SIG-M5 treated with dmso at 0.1 percent for 504 hours (cell line): ENCODE measurements around the gene RPRML.
"Not testable (repeated sequence)": the region's sequence is repeated elsewhere in the genome, so short reads cannot be mapped to it uniquely, and the experiment has no call there.

Source experiments
- DNase-seq: peaks from one replicate; lab custom pipeline; 2025; ENCODE audit not compliant: unreplicated experiment; lab: John Stamatoyannopoulos, UW

The RPRML gene

GRCh38 chr17:46979147-46979863, at the start of gene RPRML:
Gene RPRML (minus strand): TSS chr17:46979253. CDS start chr17:46979007, 246 bp downstream.
- DNase-seq: peak; percentile 63

GRCh38 chr17:47016966-47017365, 37.9 kb upstream of the RPRML start:
- not testable (repeated sequence) for DNase-seq

GRCh38 chr17:47013341-47013740, 34.3 kb upstream of the RPRML start:
- DNase-seq: no peak

- DNase-seq: no peak
Measured at GRCh38 chr17:47012457-47012856, 33.4 kb upstream of the RPRML start.

DNA sequence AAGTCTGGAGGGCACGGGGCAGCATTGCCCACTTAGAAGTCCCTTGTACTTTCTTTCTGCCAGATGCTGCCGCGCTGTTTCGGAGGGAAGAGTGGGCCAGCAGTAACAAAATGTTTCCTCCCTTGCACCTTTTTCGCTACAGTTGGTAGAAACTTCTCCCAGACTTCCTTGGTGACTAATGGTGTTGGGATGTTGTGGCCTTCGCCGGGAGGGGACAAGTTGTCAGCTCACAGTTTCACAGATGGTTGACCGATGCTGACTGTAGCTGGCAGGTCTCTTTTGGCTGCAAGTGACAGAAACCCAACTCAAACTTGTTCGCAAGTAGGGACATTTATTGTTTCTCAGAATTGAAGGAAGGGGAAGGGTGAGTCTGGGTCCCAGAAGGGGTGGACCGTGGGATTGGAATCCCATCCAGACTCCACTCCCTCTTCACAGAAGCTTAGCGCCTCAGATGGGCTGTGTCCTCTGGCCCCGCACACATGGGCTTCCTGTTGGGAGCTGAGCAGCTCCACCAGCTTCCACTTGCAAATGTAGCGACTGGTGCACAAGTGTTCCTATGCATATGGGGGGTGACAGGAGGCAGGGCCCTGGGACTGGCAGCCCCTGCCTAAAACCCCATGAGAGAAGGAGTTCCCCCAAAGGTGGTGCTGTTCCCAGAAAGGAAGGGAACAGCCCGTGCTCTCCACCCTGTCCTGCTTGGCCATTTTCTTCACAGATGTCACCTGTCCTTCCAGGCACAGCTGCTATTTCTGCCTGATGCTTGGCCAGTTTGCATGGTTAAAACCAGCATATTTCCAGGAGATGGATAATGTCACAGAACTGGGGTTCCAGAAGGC, 30.9 kb upstream of the RPRML start:
- no peak for DNase-seq

DNA sequence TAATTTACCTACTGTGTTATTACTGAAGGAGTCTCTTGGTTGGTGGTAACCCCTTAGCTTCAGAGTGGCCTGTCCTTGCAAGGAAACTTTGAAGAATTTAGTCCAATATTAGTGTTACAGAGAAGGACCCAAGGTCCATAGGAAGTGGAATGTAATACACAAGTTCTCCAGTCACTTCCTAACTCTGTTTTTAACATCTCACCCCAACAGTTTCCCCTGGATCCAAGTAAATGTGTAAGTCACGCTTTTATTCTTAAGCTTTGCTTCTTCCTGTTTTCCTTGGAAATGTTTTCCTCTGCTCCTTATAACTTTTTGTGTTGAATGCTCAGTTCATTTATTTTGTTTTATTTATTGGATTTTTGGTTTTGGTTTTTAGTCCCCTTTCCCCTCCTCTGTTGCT, 25.9 kb upstream of the RPRML start:
- no peak for DNase-seq

- DNase-seq: not testable (repeated sequence)
Measured at GRCh38 chr17:47003864-47004263, 24.8 kb upstream of the RPRML start.

GRCh38 chr17:46995841-46996571, 17.0 kb upstream of the RPRML start:
- DNase-seq: no peak

GRCh38 chr17:46994993-46995392, 15.9 kb upstream of the RPRML start:
- no peak for DNase-seq

- DNase-seq: no peak
Measured at GRCh38 chr17:46991617-46992016, 12.6 kb upstream of the RPRML start.

DNA sequence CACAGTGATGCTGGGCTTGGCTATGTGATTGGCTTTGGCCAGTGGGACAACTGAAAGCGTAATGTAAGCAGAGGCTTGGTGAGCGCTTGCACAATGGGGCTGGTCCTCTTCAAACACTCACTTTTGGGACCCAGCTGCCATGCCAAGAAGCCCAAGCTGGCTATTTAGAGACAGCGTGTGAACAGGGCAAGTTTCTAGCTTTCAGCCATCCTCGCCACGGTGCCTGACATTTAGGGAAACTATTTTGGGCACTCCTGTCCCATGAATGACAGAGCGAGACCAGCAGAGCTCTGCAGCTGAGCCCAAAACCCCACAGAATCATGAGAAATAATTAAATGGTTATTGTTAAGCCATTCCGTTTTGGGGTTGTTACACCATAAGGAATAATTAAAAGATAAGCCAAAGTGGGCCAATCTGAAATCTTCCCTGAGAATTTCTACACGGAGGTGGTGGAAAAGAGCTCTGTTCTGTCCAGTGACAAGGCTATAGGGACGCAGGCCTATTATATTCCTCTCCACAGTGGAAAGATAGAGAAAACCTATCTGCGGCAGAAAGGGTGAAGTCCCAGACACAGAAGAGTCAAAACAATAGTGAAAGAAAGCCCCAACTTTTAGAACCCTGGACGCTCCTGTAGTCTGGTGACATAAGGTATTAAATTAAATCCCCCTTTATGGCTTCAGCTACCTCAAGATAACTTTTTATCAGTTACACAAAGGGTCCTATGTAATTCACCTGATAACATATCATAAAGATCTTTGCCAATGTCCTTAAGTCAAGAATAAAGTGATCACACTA, 10.8 kb upstream of the RPRML start:
- no peak for DNase-seq

GRCh38 chr17:46987927-46988326, 8.9 kb upstream of the RPRML start:
- DNase-seq: not testable (repeated sequence)

DNA sequence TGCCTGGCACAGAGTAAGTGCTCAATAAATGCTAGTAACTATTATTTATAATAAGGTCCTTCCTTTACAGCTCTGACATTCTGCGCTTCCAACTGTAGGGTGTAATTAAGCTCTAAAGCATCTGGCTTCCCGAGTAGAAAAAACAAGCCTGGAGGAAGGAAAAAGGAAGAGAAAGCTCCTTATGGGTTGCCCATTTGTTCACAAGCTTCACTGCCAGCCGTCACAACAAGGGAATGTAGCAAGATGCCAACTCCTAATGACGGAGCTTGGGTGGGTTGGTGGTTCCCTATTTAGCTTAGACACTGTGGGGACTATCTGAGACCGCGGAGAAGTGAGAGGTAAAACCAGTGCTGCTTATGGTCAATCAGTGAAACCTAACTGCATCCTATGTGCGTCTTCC, 7.3 kb upstream of the RPRML start:
- DNase-seq: no peak

DNA sequence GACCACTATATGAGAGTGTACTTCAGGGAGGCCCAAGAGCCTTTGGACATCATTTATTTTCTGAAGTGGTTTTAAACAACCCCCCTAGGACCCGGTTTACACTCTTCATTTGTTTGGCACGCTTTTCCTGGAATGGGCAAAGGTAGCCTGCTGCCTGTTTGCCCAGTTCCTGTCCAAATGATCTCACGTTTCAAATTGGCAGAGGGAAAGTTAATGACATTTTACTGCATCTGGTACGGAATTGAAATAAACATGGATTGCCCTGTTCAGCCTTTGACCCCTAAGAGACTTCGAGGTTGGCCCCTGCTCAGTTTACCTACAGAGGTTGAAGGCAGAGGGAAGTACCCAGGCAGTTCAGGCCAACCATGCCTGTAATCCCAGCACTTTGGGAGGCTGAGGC, 5.8 kb upstream of the RPRML start:
- DNase-seq: no peak

DNA sequence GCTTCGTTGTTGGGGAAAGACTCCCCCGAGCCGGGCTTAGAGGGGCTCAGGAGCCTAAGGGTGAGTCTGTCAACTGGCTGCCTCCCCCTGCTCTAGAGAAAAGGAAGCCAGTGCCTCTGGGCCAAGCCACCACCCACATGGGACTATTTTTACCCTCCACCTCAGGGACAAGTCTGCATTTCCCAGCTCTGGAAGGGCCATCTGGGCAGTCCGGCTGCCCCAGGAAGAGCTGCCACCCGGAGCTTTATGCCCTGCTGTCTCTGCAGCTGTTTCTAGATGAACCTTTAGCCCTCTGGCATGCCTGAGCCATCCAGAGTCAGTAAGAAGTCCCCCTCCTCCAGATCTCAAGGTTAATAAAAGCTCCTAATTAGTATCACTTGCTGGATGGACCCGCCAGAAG, 5.3 kb upstream of the RPRML start:
- DNase-seq: no peak

DNA sequence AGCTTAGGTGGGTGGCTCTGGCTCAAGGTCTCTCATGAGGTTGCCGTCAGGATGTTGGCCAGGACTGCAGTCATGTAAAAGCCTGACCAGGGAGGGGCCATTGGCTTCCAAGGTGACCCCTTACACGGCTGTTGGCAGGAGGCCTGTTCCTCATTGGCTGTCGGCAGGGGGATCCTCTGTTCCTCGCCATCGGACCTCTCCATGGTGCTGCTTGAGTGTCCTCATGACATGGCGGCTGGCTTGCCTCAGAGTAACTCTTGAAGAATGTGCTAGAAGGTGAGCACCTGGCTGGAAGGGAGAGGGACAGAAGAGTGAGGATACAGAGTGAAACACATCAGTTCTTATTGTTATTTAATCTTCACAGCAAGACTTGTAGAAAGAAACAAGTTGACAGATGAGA, 4.7 kb upstream of the RPRML start:
- DNase-seq: no peak

DNA sequence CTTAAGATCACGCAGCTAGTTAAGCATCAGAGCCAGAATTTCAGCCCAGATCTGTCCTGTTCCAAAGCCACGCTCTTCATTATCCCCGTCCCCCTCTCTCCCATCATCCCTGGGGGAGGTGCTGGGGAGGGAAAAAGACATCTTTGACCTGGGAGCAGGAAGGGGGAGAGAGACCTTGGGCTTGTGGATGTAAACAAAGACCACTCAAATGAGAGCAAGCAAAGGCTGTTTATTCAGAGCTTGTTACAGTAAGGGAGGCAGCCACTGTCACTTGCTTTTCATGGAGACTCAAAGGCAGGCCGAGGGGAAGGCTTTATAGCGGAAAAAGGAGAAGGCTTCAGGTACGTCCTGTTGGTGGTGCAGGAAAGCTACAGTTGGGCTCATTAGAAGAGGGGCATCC, 3.5 kb upstream of the RPRML start:
- DNase-seq: no peak

DNA sequence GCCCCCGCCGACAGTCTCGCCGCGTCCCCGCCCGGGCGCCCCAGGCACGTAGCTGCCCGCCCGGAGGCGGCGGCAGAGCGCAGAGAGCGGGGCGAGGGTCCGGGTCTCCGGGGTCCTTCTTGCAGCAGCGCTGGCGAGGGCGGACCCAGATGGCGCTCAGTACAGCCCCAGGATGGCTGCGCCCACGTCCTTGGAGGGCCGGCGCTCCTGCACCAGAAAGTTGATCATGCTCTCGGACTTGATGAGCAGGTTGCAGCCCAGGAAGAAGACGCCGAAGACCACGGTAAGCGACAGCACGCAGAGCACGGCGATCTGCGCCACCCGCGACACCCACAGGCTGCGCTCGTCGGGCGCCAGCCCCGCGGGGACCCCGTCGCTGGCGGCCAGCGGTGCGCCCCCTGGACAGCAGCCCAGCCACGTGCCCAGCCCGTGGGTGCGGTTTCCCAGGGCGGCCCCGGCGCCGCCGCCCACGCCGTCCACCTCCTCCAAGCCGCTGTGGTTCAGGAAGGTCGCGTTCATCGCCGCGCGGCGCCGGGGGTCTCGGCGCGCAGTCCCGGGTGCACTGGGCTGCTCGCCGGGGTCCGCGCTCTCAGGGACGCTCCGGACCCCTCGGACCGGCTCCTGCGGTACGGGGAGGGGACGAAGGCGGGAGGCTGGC, 435 bp downstream of the RPRML start:
- no peak for DNase-seq

- no peak for DNase-seq
Measured at GRCh38 chr17:46977750-46978488, 1.1 kb downstream of the RPRML start.

GRCh38 chr17:46977348-46977747, 1.7 kb downstream of the RPRML start:
- DNase-seq: peak; percentile 30
